H7 (cell line): ENCODE data around the gene PPP1R9A. TPM values are rescaled to one million over a fixed set of nuclear protein-coding genes. Genes with fewer than 3 reads are reported as not detected.

Experiments
- DNase-seq: peaks from one replicate; pipeline ENCODE4 v3.0.0; 2012
- H3K27me3 ChIP-seq: 2 replicates; pipeline ENCODE4 v1.6.0; 2011; ENCODE audit warnings: mild to moderate bottlenecking, low read length; ENCODE audit not compliant: control insufficient read depth, insufficient read depth
- H3K36me3 ChIP-seq: replicated peaks from 2 replicates; pipeline ENCODE4 v1.5.1; 2011; ENCODE audit warnings: low read length; ENCODE audit not compliant: control insufficient read depth, insufficient read depth
- H3K4me3 ChIP-seq: 2 replicates; pipeline ENCODE4 v1.5.1; 2011; ENCODE audit warnings: low read depth, mild to moderate bottlenecking, control low read depth, low read length, moderate library complexity; ENCODE audit not compliant: insufficient read depth
- total RNA-seq: library from RNA; depleted of rRNA; stranded (reverse); fragments of >200 nt; shearing (Covaris generic); gene quantifications from 2 replicates; pipeline ENCODE4 v1.2.3, GENCODE V29; 2014

PPP1R9A gene
- total RNA-seq, 1 experiment from 2014 or later = 8.0 TPM

DNA sequence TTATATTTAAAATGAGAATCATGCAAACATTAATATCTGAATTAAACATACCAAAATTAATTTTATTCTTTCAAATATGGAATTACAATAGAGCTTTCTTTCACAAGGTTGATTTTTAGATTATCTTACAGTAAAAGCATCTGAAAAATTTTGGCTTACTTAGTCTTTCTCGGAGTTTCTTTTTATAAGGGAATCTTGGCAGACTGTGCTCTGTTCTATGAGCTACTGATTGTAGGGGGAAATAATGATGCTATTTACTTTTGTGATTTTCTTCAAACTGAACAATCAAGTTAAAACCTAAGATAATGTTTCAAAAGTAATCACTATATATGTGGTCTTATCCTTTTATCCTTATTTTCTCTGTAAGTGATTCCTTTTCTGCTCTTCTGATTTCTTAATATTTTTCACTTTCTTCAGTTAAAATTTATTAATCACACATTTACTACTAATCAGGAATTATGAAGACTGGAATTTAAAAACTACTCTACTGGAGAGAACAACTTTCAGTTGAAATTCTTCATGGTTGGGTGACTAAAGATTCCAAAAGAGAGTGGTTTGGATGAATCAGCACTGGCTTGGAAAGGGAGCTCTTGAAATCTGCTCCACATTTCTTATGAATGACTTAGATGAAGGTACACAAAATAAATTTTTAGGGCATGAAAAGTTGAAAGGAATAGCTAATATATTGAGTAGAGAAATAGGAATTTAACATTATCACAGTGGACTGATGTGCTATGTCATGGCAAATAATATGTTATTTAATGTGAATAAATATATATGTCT is 103.9 kb downstream of the PPP1R9A start:
- Histone ChIP-seq H3K36me3 (no peaks in the 10 kb centered on the region), H3K4me3 (no peak overlapping the region), H3K27me3 (no peaks in the 10 kb centered on the region)
- DNase-seq = no peak

DNA sequence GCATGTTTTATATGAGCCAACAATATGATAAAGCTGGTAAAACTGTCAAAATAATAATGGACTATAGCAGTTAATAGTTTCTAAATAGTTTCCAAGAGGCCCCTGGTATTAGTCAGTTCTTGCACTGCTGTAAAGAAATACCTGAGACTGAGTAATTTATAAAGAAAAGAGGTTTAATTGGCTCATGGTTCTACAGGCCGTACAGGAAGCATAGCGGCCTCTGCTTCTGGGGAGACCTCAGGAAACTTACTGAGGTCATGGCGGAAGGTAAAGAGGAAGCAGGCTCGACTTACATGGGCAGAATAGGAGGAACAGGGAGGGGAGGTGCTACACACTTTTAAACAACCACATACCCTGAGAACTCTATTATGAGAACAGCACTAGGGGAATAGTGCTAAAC is 104.6 kb downstream of the PPP1R9A start:
- Histone ChIP-seq H3K27me3 (no peaks in the 10 kb centered on the region), H3K4me3 (no peak overlapping the region), H3K36me3 (no peaks in the 10 kb centered on the region)
- DNase-seq = no peak

DNA sequence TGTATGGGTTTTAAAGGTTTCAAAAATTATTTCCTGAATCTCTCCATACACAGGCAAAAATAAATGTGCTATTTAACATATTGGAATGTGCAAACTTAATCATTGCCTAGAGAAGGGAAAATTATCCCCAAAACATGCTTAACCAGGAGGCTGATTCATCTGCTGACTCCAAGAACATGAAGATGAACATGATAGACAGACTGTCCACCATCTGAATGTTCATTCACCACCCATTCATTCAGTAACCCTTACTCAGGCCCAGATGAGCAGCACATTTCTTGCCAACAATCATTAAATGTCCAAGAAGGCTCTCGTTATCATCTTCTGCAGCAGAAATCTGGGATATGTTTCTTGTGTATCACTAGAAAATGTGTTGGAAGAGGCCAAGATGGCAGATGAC is 110.6 kb downstream of the PPP1R9A start:
- Histone ChIP-seq H3K4me3 (no peak overlapping the region), H3K36me3 (no peaks in the 10 kb centered on the region), H3K27me3 (no peaks in the 10 kb centered on the region)
- DNase-seq = no peak

DNA sequence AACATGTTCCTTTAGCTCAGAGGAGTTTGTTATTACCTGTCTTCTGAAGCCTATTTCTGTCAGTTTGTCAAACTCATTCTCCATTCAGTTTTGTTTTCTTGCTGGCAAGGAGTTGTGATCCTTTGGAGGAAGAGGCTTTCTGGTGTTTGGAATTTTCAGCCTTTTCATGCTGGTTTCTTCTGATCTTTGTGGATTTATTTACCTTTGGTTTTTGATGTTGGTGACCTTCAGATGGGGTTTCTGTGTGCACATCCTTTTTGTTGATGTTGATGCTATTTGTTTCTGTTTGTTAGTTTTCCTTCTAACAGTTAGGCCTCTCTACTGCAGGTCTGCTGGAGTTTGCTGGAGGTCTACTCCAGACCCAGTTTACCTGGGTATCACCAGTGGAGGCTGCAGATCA is 118.6 kb downstream of the PPP1R9A start:
- H3K36me3 ChIP-seq = no peaks in the 10 kb centered on the region
- DNase-seq = no peak
- no peak overlapping the region for H3K4me3 ChIP-seq
- H3K27me3 ChIP-seq = no peaks in the 10 kb centered on the region

DNA sequence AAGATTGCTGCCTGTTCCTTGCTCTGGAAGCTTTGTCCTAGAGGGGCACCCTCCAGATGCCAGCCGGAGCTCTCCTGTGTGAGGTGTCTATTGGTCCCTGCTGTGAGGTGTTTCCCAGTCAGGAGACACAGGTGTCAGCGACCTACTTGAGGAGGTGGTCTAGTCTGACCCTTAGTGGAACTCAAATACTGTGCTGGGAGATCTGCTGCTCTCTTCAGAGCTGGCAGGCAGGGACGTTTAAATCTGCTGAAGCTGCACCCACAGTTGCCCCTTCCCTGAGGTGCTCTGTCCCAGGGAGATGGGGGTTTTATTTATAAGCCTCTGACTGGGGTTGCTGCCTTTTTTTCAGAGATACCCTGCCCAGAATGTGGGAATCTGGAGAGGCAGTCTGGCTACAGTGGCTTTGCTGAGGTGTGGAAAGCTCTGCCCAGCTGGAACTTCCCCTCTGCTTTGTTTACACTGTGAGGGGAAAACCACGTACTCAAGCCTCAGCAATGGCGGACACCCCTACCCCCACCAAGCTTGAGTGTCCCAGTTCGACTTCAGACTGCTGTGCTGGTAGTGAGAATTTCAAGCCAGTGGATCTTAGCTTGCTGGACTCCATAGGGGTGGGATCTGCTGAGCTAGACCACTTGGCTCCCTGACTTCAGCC is 119.2 kb downstream of the PPP1R9A start:
- no peak overlapping the region for H3K4me3 ChIP-seq
- DNase-seq = no peak
- H3K36me3 ChIP-seq = no peaks in the 10 kb centered on the region

DNA sequence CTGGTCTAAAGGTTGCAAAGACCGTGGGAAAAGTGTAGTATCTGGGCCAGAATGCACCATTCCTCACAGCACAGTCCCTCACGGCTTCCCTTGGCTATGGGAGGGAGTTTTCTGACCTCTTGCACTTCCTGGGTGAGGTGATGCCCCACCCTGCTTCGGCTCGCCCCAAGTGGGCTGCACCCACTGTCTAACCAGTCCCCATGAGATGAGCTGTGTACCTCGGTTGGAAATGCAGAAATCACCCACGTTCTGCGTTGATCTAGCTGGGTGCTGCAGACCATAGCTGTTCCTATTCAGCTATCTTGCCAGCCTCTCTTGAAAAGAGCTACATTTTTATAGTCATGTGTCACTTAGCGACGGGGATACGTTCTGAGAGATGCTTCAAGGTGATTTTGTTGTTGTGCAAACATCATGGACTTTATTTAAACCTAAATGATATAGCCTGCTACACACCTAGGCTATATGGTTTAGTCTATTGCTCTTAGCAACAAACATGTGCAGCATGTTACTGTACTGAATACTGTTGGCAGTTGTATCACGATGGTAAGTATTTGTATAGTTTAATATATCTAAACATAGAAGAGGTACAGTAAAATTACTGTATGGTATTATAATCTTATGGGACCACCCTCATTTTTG is 120.0 kb downstream of the PPP1R9A start:
- Histone ChIP-seq H3K27me3 (no peaks in the 10 kb centered on the region), H3K4me3 (no peak overlapping the region), H3K36me3 (no peaks in the 10 kb centered on the region)
- DNase-seq = no peak

More for the DNA sequence above, 119.2 kb downstream of the PPP1R9A start:
- no peaks in the 10 kb centered on the region for H3K27me3 ChIP-seq

DNA sequence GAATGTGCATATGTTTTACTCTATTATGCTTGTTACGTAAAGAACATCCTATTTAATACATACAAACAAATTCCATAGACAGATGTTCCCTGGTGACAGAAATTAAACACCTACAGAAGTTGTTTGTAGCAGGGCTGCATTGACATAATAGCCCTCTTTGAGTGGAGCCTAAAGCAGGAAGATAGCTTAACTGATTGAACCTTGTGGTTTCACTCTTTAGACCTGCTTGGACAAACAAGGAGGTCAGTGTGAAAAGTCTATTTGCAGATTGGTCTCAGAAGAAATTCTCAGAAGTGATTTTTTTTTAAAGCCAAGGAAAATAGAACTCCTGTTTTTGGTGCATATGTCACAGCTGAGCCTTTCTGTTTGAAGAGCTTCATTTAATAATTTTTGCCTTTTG is 121.3 kb downstream of the PPP1R9A start:
- no peaks in the 10 kb centered on the region for H3K36me3 ChIP-seq
- no peak for DNase-seq
- no peak overlapping the region for H3K4me3 ChIP-seq
- H3K27me3 ChIP-seq = no peaks in the 10 kb centered on the region

DNA sequence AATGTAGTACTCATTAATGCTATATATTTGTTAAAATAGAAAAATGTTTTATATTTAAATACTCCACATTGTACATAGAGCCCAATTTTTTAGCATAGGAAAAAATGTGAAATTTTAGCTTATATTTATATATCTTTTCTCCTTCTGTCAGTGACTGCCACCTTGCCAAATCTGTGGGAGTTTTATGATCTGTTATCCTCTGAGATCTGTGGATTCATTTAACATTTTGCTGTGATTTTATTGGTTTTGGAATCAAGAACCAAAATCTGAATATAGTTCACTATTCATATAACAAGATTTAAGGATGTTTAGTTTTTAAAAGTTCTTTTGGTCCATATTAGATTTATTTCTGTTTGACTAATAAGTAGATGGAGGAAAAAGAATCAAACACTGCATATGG is 127.9 kb downstream of the PPP1R9A start:
- Histone ChIP-seq H3K4me3 (no peak overlapping the region), H3K27me3 (no peaks in the 10 kb centered on the region), H3K36me3 (no peaks in the 10 kb centered on the region)
- DNase-seq = no peak

DNA sequence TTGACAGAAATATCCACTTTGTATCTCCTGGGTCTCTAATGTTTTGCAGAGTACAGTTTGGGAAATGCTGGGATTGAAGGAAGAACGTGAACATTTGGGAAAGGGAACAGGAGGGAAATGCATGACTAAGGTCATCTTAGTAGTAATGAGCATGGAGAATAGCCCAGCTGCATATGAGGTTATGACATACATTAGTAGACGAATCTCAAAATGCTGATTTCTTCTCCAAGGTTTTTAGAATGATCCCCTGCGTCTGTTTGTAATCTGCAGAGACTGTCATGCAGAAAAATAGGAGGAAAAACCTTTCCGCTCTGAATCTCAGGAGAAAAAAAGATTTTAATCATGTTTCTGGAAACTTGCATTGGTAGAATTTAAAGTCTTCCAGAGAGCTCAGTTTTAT is 133.6 kb downstream of the PPP1R9A start:
- Histone ChIP-seq H3K4me3 (no peak overlapping the region), H3K36me3 (no peaks in the 10 kb centered on the region), H3K27me3 (no peaks in the 10 kb centered on the region)
- no peak for DNase-seq

DNA sequence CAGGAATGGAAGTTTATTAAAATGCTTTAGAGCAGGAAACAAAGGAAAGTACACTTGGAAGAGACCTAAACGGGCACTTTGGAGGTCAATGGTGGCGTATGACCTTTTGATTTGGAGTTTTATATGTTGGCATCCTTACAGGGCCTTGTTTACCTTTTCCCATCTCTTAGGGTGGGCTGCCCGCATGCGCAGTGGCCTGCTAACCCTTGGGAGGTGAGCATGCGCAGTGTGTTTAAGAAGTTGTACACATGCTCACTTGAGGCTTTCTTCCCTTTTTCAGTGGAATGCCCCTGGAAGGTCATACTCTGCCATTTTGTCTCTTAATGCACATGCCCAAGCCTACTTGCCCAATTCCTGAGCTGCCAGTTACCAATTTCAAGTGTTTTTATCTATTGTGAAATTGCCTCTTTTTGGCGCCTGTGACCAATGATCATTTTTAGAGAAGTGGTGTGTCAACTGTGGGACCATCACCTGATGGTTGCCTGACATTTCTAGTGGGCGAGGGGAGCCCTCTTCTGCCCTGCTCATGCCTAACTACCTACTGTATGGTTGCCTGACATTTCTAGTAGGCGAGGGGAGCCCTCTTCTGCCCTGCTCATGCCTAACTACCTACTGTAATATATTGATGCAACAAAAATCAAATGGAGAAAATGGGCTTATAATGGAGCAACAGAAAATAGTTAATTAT is 138.0 kb downstream of the PPP1R9A start:
- Histone ChIP-seq H3K27me3 (no peaks in the 10 kb centered on the region), H3K36me3 (no peaks in the 10 kb centered on the region), H3K4me3 (no peak overlapping the region)
- no peak for DNase-seq

DNA sequence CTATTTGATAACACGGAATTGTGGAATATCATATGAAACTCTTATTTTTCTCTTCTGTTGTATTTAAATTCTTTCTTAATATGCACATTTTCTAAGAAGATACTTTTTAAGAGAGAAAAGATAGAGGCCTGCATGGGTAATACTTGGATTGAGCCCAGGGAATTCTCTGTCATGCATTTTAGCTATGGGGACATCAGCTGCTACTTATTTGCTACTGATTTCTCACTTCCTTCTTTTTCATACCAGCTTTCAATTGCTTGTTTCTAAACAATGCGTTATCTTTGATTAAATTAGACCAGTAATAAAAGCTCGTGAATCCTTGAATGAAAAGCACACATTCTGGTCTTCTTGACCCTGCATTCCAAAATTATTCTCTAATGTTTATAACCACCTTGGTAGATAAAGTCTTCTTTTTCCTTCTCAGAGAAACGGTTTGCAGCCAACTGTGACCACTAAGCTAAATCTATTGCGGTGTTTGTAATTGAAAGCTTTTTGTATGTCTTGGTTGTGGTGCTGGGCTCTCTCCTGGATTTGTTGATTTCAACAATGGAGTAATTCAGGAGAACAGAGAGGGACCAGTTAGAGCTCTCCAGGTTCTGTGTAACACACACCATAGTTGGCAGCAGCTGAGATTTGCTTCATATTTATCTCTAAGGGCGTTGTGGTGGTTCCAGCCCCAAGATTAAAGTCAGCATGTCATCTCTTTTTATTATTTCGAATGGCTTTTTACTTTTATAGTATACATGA is 139.3 kb downstream of the PPP1R9A start:
- DNase-seq = no peak
- Histone ChIP-seq H3K36me3 (no peaks in the 10 kb centered on the region), H3K27me3 (no peaks in the 10 kb centered on the region), H3K4me3 (no peak overlapping the region)

DNA sequence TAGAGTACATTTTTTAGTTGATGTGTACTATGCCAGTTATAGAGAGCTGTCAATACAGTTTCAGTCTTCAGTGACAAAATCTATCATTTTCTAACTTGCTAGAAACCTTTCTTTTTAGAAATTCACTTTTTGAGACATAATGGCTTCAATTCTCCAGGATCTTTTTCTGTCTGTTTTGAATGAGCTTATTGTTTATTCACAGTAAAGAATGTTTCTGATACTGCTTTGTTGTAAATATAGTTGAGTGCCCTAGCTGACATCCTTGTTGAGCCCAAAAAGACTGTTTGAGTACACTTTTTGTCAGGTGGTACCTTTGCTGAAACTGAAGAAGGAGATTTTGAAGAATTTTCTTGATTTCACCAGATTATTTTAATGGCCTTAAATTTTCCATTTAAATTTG is 139.9 kb downstream of the PPP1R9A start:
- Histone ChIP-seq H3K27me3 (no peaks in the 10 kb centered on the region), H3K4me3 (no peak overlapping the region), H3K36me3 (no peaks in the 10 kb centered on the region)
- DNase-seq = no peak

DNA sequence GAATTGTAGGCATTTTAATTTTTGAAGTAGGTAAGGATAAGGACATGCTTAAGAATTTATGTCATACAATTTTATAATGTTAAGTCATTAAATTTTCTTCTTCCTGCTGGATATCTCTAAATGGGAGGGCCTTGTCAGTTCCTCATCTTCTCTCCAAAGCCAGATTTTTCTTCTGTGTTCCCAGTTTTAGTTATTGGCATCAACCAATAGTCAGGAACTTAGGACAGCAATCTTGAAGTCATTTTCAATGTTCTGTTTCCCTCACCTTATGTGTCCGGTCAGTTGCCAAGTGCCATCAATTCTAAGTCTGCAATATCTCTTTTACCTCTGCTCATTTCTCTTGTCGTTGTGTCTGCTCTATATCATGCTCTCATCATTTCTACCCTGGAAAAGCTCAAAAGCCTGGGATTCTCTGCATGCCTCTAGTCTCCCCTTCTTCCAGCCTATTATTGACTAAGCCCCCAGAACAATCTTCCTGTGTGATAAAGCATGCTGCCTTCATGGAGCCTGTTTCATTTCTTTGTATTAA is 145.2 kb downstream of the PPP1R9A start:
- DNase-seq = no peak
- Histone ChIP-seq H3K27me3 (no peaks in the 10 kb centered on the region), H3K4me3 (no peak overlapping the region), H3K36me3 (no peaks in the 10 kb centered on the region)

DNA sequence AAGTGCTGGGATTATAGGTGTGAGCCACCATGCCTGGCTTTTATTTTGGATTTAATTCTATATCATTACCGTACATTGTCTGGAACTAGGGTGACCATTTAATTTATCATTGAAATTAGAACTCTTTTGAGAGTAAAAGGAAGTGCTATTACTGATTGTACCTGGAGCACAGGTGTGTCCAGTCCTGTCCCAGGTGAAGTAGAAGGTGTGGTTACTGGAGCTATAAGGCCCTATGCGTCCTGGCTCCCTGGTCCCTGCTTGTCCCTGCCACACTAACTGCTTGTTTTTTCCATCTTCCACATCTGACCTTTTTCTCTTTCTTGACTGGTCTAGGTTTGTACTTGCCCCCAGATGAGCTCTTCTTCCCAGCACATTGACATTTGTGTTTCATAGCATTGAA is 147.0 kb downstream of the PPP1R9A start:
- no peaks in the 10 kb centered on the region for H3K27me3 ChIP-seq
- H3K4me3 ChIP-seq = no peak overlapping the region
- no peaks in the 10 kb centered on the region for H3K36me3 ChIP-seq
- DNase-seq = no peak
